ENCODE data around the gene PTK7.

PTK7 gene

DNA sequence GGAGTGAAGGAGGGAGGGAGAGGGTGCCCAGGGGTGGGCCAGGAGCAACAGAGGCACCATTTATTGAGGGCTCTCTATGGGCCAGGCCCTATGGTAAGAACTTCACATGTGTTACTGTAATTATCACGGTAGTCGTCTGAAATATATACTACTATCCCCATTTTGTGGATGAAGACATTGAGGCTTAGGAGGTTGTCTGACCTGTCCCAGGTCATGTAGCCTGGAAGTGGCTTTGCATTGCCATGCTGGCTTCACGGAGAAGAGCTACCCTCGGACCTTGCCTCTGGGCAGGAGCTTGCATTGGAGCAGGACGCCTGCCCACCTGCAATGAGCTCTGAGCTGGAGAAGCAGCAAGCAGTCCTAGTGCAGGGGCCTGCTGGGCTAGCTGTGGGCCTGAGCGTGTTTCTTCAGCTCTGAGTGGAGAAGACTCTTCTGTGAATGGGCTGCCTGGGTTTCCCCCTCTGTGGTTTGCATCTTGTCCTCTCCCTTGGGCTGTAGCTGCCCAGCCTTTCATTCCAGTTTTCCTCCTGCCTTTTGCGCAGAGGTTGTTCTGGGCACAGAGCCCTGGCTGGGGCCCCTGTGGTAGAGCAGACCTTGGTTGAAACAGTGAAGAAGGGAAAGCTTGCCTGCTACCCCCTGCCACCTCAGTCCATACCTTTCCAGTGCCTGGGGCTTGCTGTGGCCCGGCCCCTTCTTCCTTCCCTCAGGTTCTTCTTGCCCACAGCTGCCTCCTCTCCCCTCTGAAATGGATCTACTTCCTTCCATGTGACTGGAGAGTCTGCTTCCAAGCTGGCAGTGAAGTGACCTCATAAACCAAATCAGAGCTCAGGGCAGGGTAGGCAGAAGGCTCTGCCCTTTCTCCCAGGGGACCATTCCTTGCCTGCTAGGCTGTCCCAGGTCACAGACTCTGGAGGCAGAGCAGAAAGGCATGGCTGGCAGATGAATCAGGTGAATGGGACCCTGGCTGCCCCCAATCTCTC, 70.9 kb downstream of the PTK7 start:
- no peak for DNase-seq (ENCODE audit: low spot score)

DNA sequence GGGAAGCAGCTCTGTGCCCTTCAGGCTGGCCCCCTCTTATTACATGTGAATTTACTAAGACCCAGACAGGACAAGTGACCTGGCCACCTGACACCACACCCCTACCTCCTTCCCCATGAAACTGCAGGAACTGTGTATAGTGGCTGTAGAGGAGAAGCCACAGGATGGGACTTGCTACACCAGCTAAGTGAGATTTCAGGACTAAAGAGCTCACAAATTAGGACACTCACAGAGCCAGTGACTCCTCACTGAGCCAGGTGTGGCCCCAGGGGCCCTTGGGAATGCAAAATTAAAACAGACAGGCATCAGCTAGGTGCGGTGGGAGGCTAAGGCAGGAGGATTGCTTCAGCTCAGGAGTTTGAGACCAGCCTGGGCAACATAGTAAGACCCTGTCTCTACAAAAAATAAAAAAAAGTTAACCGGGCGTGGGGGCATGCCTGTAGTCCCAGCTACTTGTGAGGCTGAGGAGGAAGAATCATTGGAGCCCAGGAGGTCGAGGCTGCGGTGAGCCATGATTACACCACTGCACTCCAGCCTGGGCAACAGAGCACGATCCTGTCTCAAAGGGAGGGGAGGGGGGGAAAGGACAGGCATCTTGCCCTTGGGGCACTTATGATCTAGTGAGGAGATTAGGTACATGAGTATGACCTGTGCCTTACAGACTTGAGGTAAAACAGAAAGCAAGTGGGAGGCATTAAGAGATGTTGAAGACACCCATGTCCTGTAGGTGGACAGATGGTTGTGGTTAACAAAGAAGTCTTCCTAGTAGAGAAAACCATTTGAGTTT, 71.8 kb downstream of the PTK7 start:
- DNase-seq (ENCODE audit: low spot score): no peak

DNA sequence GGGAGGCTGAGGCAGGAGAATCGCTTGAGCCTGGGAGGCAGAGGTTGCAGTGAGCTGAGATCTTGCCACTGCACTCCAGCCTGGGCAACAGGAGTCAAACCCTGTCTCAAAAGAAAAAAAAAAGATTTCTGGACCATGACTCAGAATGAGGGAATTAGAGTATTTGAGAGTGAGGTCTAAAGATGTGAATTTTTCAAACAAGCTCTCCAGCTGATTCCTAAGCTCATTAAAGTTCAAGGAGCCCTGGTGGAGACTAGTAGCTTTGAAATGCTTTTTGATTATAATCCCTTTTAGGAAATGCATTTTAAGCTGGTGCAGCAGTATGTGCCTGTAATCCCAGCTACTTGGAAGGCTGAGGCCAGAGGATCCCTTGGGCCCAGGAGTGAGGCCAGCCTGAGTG, 73.2 kb downstream of the PTK7 start:
- DNase-seq (ENCODE audit: low spot score): no peak

DNA sequence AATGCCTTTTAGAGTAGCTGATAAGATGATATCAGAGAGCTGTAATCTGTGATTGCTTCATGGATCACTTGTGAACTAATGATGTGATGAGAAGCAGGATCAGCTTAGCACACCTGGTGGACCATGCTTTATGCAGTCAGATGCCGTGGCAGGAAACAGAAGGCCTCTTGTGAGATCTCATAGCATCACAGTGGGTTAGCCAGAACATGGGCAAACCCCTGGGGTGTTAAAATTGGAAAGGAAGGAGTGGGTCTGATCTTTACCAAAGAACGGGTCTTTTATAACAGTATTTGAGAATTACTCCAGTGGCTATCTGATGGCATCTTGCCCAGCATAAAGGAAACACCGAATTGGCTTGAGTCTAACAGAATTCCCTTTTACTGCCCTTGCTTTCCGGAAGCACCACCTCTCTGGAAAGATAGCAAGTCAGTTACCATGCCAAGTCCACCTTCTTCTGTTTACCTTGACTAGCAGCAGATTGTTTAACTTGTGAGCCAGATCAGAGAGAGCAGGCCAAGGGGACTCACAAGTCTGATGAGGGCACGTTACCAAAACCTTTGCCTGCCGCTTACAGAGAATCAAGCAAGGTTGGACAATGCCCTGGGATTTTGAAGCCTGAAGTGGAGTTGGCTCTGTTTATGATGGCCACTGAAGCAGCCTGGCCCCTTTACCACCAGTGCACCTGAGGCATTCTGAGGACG, 74.1 kb downstream of the PTK7 start:
- DNase-seq (ENCODE audit: low spot score): no peak

DNA sequence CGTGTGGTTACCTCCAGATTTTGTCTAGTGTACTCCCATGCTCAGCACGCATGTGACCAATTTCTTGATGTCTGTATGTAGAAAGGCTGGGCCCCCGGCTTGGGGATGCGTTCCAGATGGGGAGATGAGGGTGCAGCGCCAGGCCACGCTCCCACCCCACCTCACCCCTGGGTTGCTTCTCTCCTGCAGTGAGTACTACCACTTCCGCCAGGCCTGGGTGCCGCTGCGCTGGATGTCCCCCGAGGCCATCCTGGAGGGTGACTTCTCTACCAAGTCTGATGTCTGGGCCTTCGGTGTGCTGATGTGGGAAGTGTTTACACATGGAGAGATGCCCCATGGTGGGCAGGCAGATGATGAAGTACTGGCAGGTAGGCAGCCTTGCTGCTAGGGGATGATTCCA, 83.5 kb downstream of the PTK7 start:
- DNase-seq (ENCODE audit: low spot score): no peak

DNA sequence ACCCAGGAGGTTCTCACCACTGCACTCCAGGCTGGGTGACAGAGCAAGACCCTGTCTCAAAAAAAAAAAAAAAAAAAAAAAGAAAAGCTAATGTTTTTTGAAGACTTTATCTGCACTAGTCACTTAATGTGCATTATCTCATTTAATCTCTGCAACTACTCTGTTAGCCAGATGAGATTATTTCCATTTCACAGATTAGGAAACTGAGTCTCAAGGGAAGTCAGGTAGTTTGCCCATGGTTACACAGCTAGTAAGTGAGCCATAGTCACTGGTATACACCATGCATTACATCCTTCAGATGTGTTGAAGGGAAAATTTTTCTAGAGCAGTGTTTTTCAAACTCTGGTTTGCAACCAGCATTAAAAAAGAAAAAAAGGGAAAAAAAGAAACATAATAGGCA, 87.8 kb downstream of the PTK7 start:
- DNase-seq (ENCODE audit: low spot score): no peak

DNA sequence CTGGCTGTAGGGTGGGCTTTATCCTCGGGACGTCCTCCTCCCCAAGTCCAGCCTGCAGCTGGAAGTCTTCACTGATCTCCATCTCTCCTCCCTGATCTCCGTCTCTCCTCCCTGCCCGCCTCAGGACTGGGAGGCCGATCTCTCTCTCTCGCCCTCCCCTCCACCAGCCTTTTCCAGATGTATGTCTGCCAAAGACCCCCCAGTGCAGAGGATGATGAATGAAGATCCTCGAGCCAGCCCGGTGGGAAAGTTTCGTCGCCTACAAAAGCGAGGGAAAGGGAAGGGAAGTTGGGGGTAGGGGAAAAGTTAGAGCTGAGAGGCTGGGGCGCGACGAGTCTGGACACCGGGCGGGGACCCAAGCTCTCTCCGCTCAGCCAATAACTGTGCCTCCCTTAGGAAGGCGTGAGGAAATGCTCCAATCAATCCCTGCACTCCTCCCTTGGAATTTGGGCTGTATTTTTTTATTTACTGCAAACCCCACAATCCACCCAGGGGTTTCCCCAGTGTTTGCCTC, 94.4 kb downstream of the PTK7 start:
- DNase-seq (ENCODE audit: low spot score): peak; percentile 62

DNA sequence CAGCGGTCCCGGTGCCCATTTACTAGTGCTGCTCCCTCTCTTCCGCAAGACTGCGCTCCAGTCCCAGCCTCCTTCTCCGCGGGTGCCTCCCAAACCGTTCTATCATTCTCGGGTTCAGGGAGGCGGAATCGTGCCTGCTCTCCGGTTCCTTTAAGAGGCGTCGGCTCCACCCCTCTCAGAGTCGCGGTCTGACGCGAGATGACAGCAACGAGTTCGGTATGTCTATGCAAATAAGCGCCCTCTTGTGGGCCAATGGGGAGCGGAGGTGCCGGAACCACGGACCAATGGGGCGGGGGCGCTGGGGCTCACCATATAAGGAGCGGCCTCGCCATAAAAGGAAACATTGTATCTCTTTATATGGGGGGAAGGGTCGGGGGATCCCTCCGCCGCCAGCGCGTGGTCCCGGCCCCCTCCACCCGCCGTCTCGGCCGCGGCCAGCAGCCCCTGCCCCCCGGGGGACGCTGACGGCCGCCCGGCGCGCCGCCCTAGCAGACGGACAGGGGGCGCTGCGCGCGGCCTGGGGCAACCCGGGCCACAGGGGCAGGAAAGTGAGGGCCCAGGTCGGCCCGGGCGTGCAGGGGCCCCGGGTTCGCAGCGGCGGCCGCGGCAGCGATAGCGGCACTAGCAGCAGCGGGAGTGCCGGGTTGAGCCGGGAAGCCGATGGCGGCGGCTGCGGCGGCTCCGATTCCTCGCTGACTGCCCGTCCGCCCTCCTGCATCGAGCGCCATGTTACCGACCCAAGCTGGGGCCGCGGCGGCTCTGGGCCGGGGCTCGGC, 95.0 kb downstream of the PTK7 start, which contains the start of gene SRF:
Gene SRF (plus strand): TSS at position 339 of the 776 bp plus-strand sequence. CDS start 388 bp downstream, at position 727.
- peak; percentile 84 for DNase-seq (ENCODE audit: low spot score)

DNA sequence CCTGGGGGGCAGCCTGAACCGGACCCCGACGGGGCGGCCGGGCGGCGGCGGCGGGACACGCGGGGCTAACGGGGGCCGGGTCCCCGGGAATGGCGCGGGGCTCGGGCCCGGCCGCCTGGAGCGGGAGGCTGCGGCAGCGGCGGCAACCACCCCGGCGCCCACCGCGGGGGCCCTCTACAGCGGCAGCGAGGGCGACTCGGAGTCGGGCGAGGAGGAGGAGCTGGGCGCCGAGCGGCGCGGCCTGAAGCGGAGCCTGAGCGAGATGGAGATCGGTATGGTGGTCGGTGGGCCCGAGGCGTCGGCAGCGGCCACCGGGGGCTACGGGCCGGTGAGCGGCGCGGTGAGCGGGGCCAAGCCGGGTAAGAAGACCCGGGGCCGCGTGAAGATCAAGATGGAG, 95.6 kb downstream of the PTK7 start:
- no peak for DNase-seq (ENCODE audit: low spot score)

DNA sequence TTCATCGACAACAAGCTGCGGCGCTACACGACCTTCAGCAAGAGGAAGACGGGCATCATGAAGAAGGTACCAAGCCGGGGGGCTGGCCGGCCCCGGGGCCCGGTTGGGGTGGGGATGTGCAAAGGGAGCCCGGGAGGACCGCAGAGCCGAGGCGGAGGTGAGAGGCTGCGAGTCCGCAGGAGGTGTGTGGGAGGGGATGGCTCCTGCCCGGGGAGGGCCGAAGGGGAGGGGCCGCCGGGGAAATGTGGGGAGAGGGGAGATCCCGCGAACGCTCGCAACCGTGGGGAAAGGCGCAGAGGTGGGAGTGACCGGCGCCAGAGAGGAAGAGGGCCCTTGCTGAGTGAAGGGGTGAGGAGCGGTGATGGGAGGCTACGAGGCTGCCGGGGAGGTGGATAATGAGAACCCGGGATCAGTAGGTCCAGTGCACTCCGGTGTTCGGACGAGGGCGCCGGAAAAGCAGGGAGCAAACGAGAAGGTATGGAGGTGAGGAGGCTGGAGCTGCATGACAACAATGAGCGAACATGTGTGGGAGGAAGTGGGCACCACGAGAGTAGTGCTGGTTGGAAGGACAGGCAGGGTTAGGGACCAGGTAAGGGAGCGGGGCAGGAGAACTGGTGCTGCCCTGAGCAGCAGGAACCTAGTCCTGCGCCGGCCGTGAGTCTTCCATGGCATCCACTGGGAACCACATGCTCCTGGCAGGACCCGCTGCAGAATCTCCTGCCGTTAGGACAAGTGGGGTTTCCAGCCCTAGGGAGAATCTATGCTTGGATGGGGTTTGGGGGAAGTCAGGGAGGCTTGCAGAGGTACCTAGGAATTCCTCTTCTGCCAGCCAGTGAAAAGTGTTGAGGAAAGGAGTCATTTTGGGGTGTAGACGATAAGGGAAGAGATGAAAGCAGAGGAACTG, 96.2 kb downstream of the PTK7 start:
- DNase-seq (ENCODE audit: low spot score): peak; percentile 47

DNA sequence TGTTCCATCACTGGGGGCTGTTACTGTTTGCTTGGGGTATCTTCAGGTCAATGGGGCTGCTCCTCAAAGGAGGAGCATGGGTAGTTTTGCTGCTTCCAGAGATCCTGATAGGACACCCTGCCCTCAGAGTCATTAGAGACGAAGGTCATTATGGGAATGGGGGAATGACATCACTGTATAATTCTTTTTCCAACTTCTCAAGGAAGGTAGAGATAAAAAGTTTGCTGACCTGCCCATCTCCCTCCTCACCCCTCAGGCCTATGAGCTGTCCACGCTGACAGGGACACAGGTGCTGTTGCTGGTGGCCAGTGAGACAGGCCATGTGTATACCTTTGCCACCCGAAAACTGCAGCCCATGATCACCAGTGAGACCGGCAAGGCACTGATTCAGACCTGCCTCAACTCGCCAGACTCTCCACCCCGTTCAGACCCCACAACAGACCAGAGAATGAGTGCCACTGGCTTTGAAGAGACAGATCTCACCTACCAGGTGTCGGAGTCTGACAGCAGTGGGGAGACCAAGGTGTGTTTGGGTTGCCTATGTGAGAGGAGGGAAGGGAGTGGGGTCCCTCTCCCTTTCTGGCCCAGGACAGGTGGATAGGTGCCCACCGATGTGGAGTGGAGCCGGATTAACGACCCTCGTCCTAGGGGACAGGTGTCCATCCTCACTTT, 97.6 kb downstream of the PTK7 start:
- DNase-seq (ENCODE audit: low spot score): no peak

DNA sequence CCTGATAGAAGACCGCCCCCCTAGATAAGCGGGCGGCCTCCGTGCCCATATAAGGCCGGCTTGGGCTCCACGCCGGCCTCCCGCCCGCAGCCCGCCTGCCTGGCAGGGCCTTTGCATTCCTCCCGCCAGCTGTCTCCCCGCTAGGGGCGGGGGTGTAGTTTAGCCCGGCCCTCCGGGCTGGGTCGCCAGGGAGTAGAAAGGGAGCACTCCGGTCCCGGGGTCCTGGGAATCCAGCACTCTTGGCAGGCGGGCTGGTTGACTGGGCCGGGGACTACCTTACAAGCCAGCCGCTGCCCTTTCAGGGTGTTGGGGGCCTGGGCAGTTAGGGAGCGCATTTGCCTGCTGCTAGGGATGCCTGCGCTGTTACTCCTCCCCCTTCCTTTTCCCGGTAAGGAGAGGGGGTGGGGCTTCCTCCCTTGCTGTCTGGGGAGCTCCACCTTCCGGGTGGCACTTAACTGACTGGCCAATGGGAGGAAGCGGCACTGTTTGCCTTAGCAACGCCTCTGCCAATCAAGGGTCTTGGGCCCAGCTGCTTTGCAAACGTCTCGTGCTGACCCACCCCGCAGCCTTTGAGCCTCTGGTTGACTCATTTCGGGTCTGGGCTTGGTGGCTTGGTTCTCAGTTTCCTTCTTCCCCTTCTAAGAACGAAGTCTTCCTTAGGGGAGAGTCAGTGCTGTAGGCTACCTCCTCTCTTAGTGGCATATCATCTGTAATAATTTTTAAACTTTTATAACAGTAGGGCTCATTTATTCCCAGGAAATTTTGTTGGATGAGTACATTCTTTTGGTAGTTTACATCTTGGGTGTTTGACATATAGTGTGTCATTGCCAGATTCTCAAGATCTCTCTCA, 98.4 kb downstream of the PTK7 start:
- peak; percentile 71 for DNase-seq (ENCODE audit: low spot score)

DNA sequence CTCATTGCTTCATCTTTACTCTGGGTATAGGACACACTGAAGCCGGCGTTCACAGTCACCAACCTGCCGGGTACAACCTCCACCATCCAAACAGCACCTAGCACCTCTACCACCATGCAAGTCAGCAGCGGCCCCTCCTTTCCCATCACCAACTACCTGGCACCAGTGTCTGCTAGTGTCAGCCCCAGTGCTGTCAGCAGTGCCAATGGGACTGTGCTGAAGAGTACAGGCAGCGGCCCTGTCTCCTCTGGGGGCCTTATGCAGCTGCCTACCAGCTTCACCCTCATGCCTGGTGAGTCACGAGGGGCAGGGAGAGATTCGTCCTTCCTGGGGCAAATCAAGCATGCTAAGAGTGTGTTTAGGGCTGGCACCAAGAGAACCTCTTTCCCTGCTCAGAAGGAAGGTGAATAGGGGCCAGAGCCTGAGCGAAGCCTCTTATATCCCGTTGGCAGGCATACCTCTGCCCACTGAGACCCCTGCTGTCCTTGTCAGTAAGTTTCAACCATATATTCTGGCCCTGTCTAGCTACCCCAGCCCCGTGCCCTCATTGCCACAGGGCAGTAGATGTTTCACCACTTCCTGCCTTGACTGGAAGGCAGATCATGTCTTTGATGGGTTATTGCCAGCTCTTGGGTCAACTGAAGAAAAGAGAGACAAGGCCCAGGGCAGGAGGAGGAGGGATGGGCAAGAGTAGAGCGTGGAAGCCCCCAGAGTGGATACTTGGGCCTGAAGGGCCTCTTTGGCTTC, 99.7 kb downstream of the PTK7 start:
- no peak for DNase-seq (ENCODE audit: low spot score)

DNA sequence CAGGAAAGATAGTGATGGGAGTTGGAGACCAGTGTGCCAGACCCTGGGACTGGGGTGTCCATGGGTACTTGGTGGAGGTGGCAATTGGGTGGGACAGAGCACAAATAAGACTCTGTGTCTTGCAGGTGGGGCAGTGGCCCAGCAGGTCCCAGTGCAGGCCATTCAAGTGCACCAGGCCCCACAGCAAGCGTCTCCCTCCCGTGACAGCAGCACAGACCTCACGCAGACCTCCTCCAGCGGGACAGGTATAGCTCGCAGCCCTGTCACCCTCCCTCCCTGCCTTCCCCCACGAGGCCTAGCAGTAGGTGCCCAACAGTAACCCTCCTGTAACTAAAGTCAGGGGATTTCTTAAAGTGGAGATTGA, 100.3 kb downstream of the PTK7 start:
- DNase-seq (ENCODE audit: low spot score): no peak

DNA sequence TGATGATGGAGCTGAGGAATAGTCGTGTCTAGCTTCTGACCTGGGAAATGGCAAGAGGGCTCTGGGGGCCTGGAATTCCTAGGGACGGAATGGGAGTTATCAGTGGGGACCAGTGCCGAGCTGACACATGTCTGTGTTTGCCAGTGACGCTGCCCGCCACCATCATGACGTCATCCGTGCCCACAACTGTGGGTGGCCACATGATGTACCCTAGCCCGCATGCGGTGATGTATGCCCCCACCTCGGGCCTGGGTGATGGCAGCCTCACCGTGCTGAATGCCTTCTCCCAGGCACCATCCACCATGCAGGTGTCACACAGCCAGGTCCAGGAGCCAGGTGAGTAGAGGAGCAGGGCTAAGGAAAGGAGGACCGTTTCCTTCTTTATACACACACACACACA, 102.0 kb downstream of the PTK7 start:
- no peak for DNase-seq (ENCODE audit: low spot score)

DNA sequence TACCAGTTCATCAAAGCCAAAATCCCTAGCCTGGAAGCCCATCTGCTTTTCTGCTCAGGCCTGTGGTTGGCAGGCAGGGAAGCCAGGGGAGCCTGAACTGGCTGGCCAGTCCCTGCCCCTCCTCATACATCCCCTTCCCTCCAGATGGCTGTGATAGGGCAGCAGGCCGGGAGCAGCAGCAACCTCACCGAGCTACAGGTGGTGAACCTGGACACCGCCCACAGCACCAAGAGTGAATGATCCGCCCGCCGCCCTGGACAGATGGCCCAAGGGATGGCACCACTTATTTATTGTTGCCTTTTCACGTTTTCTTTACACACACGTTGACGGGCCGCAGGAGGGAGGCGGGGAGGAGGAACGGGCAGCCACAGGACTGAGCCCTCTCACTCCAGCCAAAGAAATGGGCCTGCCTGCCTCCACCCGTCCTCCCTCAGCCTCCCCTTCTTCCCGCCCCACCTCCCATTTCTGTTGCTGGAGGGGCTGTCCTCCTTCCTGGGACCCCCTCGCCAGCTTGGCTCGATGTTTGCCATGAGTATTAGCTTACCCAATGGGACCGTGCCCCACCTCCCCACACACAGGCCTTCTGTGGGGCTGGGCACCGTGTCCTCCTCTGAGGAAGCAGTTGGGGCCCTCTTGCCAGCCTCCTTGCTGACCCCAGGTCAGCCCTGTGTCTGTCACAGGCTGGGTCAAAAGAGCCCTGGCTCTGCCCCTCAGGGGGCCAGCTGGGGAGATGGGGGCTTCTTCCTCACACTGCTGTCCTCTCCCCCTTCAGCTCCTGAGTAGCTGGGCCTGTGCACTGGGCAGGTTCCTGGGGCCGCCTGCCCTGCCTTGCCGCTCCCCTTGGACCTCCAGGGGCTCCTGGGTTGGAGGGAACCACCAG, 103.1 kb downstream of the PTK7 start:
- no peak for DNase-seq (ENCODE audit: low spot score)

DNA sequence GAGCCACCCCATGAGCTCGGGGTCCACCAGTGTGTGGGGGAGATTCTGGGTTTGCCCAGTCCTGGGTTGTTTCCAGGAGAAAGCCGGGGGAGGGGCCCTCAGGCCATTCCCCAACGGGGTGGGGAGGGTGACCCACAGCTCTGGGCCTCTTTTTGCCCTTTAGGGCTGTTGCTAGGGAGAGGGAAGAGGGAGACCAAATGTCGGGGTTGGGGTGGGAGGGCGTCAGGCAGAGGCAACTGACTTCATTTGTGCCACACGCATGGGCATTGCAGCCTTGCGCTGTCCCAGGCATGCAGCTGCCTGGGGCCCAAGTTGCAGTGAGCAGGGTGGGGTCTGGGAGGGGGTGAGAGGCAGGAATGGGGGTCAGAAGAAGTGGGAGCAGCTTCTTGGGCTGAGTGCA, 103.9 kb downstream of the PTK7 start:
- DNase-seq (ENCODE audit: low spot score): no peak

Measured in HuH-7.5 (cell line).